ENCODE measurements around the gene METTL25.

DNA sequence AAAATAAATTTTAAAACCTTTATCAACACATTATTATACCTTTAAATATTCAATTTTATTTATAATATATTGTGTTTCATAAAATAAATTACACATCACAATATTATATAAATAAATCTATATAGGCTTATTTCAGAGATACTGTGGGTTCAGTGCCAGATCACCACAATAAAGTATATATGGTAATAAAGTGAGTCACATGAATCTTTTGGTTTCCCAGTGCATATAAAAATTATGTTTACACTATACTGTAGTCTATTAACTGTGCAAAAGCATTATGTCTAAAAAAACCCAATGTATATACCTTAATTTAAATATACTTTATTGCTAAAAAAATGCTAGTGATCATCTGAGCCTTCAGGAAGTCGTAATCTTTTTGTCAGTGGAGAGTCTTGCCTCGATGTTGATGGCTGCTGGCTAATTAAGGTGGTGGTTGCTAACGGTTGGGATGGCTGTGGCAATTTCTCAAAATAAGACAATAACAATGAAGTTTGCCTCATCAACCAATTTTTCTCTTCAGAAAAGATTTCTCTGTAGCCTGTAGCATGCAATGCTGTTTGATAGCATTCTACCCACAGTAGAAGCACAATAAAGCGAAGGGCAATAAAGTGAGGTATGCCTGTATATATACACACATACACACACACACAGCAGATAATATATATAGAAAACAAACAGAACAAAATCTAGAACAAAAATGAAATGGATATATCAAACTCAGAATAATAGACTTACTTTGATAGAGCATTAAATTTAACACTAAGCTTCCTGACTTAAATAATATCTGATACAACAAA, 32.6 kb upstream of the METTL25 start:
- TF ChIP-seq, protein P1, sequence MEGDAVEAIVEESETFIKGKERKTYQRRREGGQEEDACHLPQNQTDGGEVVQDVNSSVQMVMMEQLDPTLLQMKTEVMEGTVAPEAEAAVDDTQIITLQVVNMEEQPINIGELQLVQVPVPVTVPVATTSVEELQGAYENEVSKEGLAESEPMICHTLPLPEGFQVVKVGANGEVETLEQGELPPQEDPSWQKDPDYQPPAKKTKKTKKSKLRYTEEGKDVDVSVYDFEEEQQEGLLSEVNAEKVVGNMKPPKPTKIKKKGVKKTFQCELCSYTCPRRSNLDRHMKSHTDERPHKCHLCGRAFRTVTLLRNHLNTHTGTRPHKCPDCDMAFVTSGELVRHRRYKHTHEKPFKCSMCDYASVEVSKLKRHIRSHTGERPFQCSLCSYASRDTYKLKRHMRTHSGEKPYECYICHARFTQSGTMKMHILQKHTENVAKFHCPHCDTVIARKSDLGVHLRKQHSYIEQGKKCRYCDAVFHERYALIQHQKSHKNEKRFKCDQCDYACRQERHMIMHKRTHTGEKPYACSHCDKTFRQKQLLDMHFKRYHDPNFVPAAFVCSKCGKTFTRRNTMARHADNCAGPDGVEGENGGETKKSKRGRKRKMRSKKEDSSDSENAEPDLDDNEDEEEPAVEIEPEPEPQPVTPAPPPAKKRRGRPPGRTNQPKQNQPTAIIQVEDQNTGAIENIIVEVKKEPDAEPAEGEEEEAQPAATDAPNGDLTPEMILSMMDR (conservative IDR thresholded peaks at IDR 0.05; ENCODE audit: low read depth, low read length) = no peak
- TF ChIP-seq EZH2 (IDR thresholded peaks at IDR 0.05; ENCODE audit: low read length, unreplicated experiment) (no peak), EZH2phosphoT487 (IDR thresholded peaks at IDR 0.05; ENCODE audit: borderline replicate concordance, low read length) (no peak)
